Fibroblast of skin of scalp (primary cell): ENCODE data around the gene ADAMTSL1.

ENCODE experiments used
- DNase-seq: peaks from one replicate; pipeline ENCODE4 v3.0.0-alpha.2; 2013

The ADAMTSL1 gene

GRCh38 chr9:18668944-18669343 is 195.0 kb downstream of the ADAMTSL1 start:
- DNase-seq = no peak

- no peak for DNase-seq
Observed at GRCh38 chr9:18672706-18673105, 198.8 kb downstream of the ADAMTSL1 start.

- DNase-seq = no peak
Observed at GRCh38 chr9:18673179-18673578, 199.2 kb downstream of the ADAMTSL1 start.

- no peak for DNase-seq
Observed at GRCh38 chr9:18675332-18675731, 201.4 kb downstream of the ADAMTSL1 start.

GRCh38 chr9:18675973-18676372 is 202.0 kb downstream of the ADAMTSL1 start:
- no peak for DNase-seq

GRCh38 chr9:18676525-18676924 is 202.6 kb downstream of the ADAMTSL1 start:
- no peak for DNase-seq

- DNase-seq = no peak
Observed at GRCh38 chr9:18678821-18679590, 205.1 kb downstream of the ADAMTSL1 start.

GRCh38 chr9:18682907-18683306 is 209.0 kb downstream of the ADAMTSL1 start:
- DNase-seq = no peak

GRCh38 chr9:18683312-18683711 is 209.4 kb downstream of the ADAMTSL1 start:
- DNase-seq = no peak

GRCh38 chr9:18683851-18684250 is 209.9 kb downstream of the ADAMTSL1 start:
- DNase-seq = no peak

- DNase-seq = no peak
Observed at GRCh38 chr9:18684593-18685317, 210.8 kb downstream of the ADAMTSL1 start.

- peak; percentile 56 for DNase-seq
Observed at GRCh38 chr9:18688581-18689565, 214.9 kb downstream of the ADAMTSL1 start.

GRCh38 chr9:18689921-18690320 is 216.0 kb downstream of the ADAMTSL1 start:
- DNase-seq = peak; percentile 81

GRCh38 chr9:18692268-18692667 is 218.3 kb downstream of the ADAMTSL1 start:
- peak; percentile 22 for DNase-seq

GRCh38 chr9:18692962-18693361 is 219.0 kb downstream of the ADAMTSL1 start:
- DNase-seq = no peak

GRCh38 chr9:18694959-18695668 is 221.2 kb downstream of the ADAMTSL1 start:
- no peak for DNase-seq

- no peak for DNase-seq
Observed at GRCh38 chr9:18698992-18699391, 225.0 kb downstream of the ADAMTSL1 start.

GRCh38 chr9:18699764-18700163 is 225.8 kb downstream of the ADAMTSL1 start:
- DNase-seq = no peak

- DNase-seq = no peak
Observed at GRCh38 chr9:18700714-18701113, 226.8 kb downstream of the ADAMTSL1 start.

- DNase-seq = no peak
Observed at GRCh38 chr9:18703151-18703900, 229.4 kb downstream of the ADAMTSL1 start.

GRCh38 chr9:18703901-18704379 is 230.0 kb downstream of the ADAMTSL1 start:
- DNase-seq = no peak
